ENCODE data around the gene GABRR3. TPM values are rescaled to one million over a fixed set of nuclear protein-coding genes. Genes with fewer than 3 reads are reported as not detected.
"Not testable (repeated sequence)": the region's sequence is repeated elsewhere in the genome, so short reads cannot be mapped to it uniquely, and the experiment has no call there.

GABRR3 gene
- total RNA-seq, 2 experiments from 2014 or later: not detected

DNA sequence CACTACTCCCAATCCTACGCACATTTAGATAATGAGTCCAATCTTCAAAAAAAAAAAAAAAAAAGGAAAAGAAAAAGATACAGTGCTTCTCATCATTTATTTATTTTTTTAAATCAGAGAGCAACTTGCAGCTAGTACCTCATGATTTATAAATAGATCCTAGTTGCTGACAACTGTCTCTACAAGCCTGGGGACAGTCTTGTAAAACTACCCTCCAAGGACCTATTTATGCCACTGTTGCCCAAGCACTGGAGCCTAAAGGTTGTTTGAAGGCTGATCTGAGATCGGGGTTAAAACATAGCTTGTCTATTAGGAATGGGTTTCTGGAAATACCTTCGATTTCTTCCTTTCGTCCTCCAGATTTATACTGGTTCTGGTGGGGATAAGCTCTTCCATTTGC lies 14.7 kb downstream of the GABRR3 start:
- Mint-ChIP-seq H3K4me1 (ENCODE audit: low read depth) (peaks cover 7% of the 10 kb centered on the region), H3K9me3 (ENCODE audit: insufficient read depth) (no peaks in the 10 kb centered on the region), H3K27ac (no peak overlapping the region), H3K4me3 (no peak overlapping the region), H3K27me3 (ENCODE audit: low read depth) (peaks cover 8% of the 10 kb centered on the region), H3K36me3 (ENCODE audit: low read depth) (no peaks in the 10 kb centered on the region)
- ChIA-PET POLR2A (interaction anchor here (1.1 kb wide), 1 partner anchor 198 kb away, joined by 3 read pairs; the partner anchor contains the start of gene CRYBG3), CTCF (interaction anchor here (0.9 to 5.3 kb wide), 9 partner anchors 8 to 228 kb away, joined by 3 to 61 read pairs (median 8); partner anchors contain the start of gene CRYBG3)
- ATAC-seq (no peak), DNase-seq (no peak)

DNA sequence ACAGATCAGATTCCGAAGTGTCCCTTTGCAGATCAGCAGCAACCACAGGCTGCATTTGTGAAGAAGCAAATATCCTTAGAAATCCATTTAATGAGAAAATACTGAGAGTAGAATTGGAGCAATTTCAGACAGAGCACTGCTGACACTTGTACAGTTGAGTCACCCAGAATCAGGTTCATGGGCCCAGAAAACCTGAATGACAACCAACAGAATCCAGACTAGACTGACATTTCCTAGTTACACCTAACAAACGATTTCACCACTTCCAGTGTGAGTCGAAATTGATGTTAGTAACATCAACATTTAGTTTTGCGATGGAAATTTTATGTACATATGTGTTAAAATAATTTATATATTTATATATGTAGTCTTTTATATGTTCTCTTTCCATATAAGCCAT lies 16.8 kb downstream of the GABRR3 start:
- POLR2A ChIA-PET: no interaction called here
- no peak overlapping the region for H3K4me3 Mint-ChIP-seq
- no peaks in the 10 kb centered on the region for H3K36me3 Mint-ChIP-seq (ENCODE audit: low read depth)
- DNase-seq (no peak), ATAC-seq (no peak)
- peaks cover 7% of the 10 kb centered on the region for H3K27me3 Mint-ChIP-seq (ENCODE audit: low read depth)
- peaks cover 6% of the 10 kb centered on the region for H3K4me1 Mint-ChIP-seq (ENCODE audit: low read depth)
- CTCF ChIA-PET: no interaction called here
- H3K27ac Mint-ChIP-seq: no peak overlapping the region
- no peaks in the 10 kb centered on the region for H3K9me3 Mint-ChIP-seq (ENCODE audit: insufficient read depth)

DNA sequence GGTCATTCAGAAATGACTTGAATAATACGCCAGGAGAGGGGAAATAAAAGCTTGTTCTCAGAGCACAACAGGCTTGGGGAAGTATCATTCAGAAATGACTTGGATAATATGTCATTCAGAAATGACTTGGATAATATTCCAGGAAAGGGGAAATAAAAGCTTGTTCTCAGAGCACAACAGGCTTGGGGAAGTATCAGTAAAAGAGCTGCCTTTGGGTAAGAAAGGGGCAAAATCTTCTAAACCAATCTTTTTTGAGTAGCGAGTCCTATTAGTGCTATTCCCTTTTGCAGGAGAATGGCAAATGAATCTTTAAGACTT lies 20.9 kb downstream of the GABRR3 start:
- Mint-ChIP-seq H3K4me3 (no peak overlapping the region), H3K27ac (no peak overlapping the region), H3K9me3 (ENCODE audit: insufficient read depth) (no peaks in the 10 kb centered on the region), H3K4me1 (ENCODE audit: low read depth) (no peaks in the 10 kb centered on the region), H3K27me3 (ENCODE audit: low read depth) (peaks cover 10% of the 10 kb centered on the region), H3K36me3 (ENCODE audit: low read depth) (no peaks in the 10 kb centered on the region)
- no peak for DNase-seq
- CTCF ChIA-PET: interaction anchor here (0.9 to 6.2 kb wide), 6 partner anchors 8 to 295 kb away, joined by 3 to 61 read pairs (median 5); no protein-coding TSS in a partner anchor
- POLR2A ChIA-PET: no interaction called here
- no peak for ATAC-seq

DNA sequence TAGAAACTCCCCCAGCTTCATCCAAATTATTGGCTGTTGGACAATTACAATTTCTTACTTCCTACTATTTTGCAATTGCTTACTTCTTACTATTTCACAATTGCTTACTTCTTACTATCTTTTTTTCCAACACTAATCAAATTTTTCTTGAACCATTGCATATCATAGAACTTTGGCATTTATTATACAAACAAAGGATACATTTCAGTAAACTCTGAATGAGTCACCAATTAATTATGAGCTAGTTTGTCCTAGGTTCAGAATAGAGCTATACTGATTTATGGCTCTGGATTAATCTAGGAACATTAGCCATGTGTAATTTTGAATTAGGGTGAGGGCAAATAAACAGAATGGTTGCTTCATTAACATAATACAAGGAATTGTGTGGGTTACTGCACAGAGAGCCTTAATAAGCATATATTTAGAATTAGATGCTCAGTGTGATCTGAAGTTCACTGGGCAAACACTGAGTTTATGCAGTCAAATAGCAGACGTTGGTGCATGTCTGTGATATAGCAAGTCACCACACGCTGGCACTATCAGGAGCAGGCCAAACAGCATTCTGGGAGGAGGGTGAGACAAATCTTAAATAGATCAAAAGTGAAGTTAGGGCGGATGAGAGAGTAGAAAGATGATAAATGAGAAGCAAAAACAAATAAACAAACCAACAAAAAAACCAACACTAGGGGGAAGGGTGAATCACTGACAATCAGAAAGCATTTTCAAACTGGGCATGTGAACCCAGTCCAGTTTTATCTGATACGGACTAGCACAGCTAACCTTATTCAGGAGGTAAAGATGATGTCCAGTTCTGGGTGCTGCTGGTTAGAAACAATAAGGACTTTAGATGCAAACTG lies 21.5 kb downstream of the GABRR3 start:
- ChIA-PET CTCF (interaction anchor here (0.9 to 6.2 kb wide), 7 partner anchors 9 to 294 kb away, joined by 3 to 61 read pairs (median 5); no protein-coding TSS in a partner anchor), POLR2A (no interaction called here)
- peaks cover 10% of the 10 kb centered on the region for H3K27me3 Mint-ChIP-seq (ENCODE audit: low read depth)
- no peak for ATAC-seq
- no peak for DNase-seq
- peaks cover 5% of the 10 kb centered on the region for H3K4me1 Mint-ChIP-seq (ENCODE audit: low read depth)
- H3K9me3 Mint-ChIP-seq (ENCODE audit: insufficient read depth): no peaks in the 10 kb centered on the region
- H3K36me3 Mint-ChIP-seq (ENCODE audit: low read depth): no peaks in the 10 kb centered on the region
- no peak overlapping the region for H3K4me3 Mint-ChIP-seq
- H3K27ac Mint-ChIP-seq: no peak overlapping the region

DNA sequence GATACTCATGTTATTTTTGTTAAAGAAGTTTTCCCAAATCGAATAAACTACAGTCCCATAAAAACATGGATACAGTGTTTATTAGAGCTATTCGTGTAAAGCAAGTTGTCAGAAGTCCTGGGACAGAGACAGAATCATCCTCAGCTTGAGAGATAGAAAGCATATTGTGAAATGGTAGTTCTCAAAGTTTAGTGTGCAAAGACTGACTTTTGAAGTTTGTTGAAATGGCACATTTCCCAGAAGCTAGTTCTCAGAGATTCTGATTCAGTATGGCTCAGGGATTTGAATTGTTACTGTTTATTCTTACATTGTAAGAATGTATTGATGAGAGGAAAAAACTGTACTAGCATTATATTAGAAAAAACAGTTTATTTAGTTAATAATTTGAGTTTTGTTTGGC lies 22.1 kb downstream of the GABRR3 start:
- no peak overlapping the region for H3K27ac Mint-ChIP-seq
- POLR2A ChIA-PET: no interaction called here
- no peaks in the 10 kb centered on the region for H3K9me3 Mint-ChIP-seq (ENCODE audit: insufficient read depth)
- DNase-seq: no peak
- H3K36me3 Mint-ChIP-seq (ENCODE audit: low read depth): no peaks in the 10 kb centered on the region
- CTCF ChIA-PET: interaction anchor here (1.4 to 6.2 kb wide), 3 partner anchors 10 to 225 kb away, joined by 3 to 61 read pairs (median 8); no protein-coding TSS in a partner anchor
- H3K4me3 Mint-ChIP-seq: no peak overlapping the region
- ATAC-seq: no peak
- peaks cover 7% of the 10 kb centered on the region for H3K4me1 Mint-ChIP-seq (ENCODE audit: low read depth)
- peaks cover 10% of the 10 kb centered on the region for H3K27me3 Mint-ChIP-seq (ENCODE audit: low read depth)

DNA sequence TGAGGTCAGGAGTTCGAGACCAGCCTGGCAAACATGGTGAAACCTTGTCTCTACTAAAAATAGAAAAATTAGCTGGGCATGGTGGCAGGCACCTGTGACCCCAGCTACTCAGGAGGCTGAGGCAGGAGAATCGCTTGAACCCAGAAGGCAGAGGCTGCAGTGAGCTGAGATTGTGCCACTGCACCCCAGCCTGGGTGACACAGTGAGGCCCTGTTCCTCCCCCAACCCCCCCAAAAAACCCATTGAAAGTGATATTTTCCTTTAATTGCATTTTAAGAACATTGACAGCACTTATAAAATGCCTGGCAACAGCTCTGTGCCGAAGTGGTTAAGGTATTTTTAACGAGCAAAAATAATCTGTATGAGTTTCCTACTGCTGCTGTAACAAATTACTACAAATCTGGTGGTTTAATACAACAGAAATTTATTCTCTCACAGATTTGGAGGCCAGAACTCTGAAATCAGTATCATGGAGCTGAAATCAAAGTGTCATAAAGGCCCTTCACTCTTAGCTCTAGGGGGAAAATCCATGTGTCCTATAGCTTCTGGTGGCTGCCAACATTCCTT lies 24.1 kb downstream of the GABRR3 start:
- H3K36me3 Mint-ChIP-seq (ENCODE audit: low read depth); POLR2A ChIA-PET; DNase-seq; H3K4me3 Mint-ChIP-seq; H3K27ac Mint-ChIP-seq; ATAC-seq; H3K9me3 Mint-ChIP-seq (ENCODE audit: insufficient read depth): not testable (repeated sequence)
- Mint-ChIP-seq H3K4me1 (ENCODE audit: low read depth) (peaks cover 13% of the 10 kb centered on the region), H3K27me3 (ENCODE audit: low read depth) (peaks cover 14% of the 10 kb centered on the region)
- CTCF ChIA-PET: interaction anchor here (1.2 to 6.2 kb wide), 4 partner anchors 12 to 318 kb away, joined by 3 to 61 read pairs (median 4); partner anchors contain the start of gene CRYBG3

DNA sequence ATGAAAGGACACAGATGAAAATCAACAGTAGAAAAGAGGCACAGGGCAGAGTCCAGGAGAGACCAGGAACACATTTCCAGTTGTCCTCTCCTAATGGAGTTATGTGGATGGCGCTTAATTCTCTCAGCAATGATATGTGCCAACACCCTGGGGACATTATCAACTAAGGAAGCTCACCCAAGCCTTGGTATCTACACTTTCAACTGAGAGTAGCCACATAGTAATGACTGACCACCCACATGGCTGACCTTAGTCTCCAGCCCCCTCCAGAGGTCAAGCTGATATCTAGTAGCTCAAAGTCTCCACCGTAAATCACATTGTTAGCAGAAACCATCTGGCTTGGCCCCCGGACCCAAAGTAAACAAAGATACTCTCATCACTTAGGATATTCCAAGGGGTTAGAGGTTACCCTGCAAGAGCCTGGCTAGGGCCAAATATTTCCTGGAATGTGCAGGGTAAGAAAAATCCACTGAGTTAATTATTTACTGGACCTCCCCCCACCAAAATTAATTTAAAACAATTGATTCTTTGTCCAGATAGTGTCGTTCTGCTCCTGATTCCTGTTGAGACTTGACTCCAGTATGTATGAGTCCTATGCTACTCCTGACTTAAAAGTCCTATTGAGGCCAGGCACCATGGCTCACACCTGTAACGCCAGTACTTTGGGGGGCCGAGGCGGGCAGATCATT lies 24.8 kb downstream of the GABRR3 start:
- Mint-ChIP-seq H3K36me3 (ENCODE audit: low read depth) (no peaks in the 10 kb centered on the region), H3K9me3 (ENCODE audit: insufficient read depth) (no peaks in the 10 kb centered on the region), H3K4me3 (no peak overlapping the region), H3K27me3 (ENCODE audit: low read depth) (peaks cover 14% of the 10 kb centered on the region), H3K27ac (no peak overlapping the region), H3K4me1 (ENCODE audit: low read depth) (peaks cover 13% of the 10 kb centered on the region)
- ChIA-PET CTCF (interaction anchor here (1.2 to 6.2 kb wide), 4 partner anchors 12 to 318 kb away, joined by 3 to 61 read pairs (median 4); partner anchors contain the start of gene CRYBG3), POLR2A (no interaction called here)
- no peak for DNase-seq
- ATAC-seq: no peak

DNA sequence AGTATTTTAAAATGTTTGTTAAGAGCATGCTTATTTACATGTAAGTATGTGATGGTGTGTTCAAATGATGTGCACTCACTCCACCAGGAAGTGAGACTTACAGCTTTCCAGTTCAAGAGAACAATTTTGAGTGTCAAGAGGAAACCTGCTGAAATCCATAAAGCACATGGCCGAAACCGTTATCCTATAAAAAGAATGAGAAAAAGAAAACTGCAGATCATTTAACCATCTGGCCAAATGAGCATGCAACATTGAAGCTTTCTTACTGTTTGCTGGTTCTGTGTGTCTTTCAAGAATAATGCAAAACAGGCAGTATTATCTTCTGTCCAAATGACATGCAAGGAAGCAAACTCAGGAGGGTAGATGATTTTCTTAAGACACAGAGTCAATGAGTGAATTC lies 26.3 kb downstream of the GABRR3 start:
- ATAC-seq (no peak), DNase-seq (no peak)
- no peak overlapping the region for H3K4me3 Mint-ChIP-seq
- CTCF ChIA-PET: interaction anchor here (0.9 to 3.3 kb wide), 4 partner anchors 14 to 195 kb away, joined by 3 to 25 read pairs (median 3); no protein-coding TSS in a partner anchor
- H3K4me1 Mint-ChIP-seq (ENCODE audit: low read depth): peaks cover 16% of the 10 kb centered on the region
- H3K36me3 Mint-ChIP-seq (ENCODE audit: low read depth): no peaks in the 10 kb centered on the region
- no peak overlapping the region for H3K27ac Mint-ChIP-seq
- POLR2A ChIA-PET: no interaction called here
- H3K27me3 Mint-ChIP-seq (ENCODE audit: low read depth): peaks cover 13% of the 10 kb centered on the region
- no peaks in the 10 kb centered on the region for H3K9me3 Mint-ChIP-seq (ENCODE audit: insufficient read depth)

DNA sequence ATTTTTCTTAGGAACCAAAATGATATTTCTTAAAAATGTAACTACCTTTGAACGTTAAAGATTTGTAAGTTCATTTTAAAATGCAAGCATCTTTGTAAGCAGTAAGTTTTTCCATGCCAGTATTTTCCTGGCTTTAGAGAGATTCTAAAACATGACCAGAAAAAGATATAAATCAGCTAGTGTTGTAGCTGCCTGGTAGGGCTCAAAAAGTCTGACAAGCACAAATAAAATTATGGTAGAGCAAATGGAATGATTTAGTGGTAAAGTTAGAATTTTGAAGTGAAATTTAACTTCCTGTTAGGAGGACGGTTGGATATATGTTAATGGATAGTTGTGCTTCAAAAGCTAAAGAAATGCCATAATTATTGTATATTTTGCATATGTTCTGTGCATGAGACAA lies 29.7 kb downstream of the GABRR3 start:
- no peaks in the 10 kb centered on the region for H3K9me3 Mint-ChIP-seq (ENCODE audit: insufficient read depth)
- H3K36me3 Mint-ChIP-seq (ENCODE audit: low read depth): peaks cover 3% of the 10 kb centered on the region
- DNase-seq: no peak
- H3K27me3 Mint-ChIP-seq (ENCODE audit: low read depth): peaks cover 6% of the 10 kb centered on the region
- peaks cover 23% of the 10 kb centered on the region for H3K4me1 Mint-ChIP-seq (ENCODE audit: low read depth)
- no peak for ATAC-seq
- H3K4me3 Mint-ChIP-seq: no peak overlapping the region
- ChIA-PET CTCF (interaction anchor here (1.4 kb wide), 1 partner anchor 11 kb away, joined by 4 read pairs; no protein-coding TSS in a partner anchor), POLR2A (no interaction called here)
- no peak overlapping the region for H3K27ac Mint-ChIP-seq

DNA sequence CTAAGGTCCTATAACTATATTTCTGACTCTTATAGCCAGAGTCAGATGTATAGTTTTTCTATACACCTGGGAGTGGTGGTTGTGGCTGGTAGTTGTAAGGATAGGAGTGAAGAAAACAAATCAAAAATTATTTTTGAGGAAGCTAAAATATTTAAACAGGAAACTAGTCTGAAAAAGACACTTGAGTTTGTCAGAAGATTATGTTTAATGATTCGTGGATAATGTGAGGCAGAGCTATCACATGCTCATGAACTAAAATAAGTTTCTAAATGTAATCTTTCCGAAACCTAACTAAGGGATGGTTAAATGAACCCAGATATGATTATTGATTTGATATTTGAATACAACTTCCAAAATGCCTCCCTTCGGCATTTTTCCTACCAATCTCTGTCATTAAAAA lies 30.4 kb downstream of the GABRR3 start:
- no peak for DNase-seq
- Mint-ChIP-seq H3K27ac (no peak overlapping the region), H3K9me3 (ENCODE audit: insufficient read depth) (no peaks in the 10 kb centered on the region), H3K27me3 (ENCODE audit: low read depth) (peaks cover 7% of the 10 kb centered on the region), H3K4me3 (no peak overlapping the region), H3K4me1 (ENCODE audit: low read depth) (peaks cover 23% of the 10 kb centered on the region), H3K36me3 (ENCODE audit: low read depth) (peaks cover 3% of the 10 kb centered on the region)
- no peak for ATAC-seq
- POLR2A ChIA-PET: no interaction called here
- CTCF ChIA-PET: interaction anchor here (0.8 to 1.0 kb wide), 2 partner anchors 18 to 35 kb away, joined by 3 read pairs; no protein-coding TSS in a partner anchor

DNA sequence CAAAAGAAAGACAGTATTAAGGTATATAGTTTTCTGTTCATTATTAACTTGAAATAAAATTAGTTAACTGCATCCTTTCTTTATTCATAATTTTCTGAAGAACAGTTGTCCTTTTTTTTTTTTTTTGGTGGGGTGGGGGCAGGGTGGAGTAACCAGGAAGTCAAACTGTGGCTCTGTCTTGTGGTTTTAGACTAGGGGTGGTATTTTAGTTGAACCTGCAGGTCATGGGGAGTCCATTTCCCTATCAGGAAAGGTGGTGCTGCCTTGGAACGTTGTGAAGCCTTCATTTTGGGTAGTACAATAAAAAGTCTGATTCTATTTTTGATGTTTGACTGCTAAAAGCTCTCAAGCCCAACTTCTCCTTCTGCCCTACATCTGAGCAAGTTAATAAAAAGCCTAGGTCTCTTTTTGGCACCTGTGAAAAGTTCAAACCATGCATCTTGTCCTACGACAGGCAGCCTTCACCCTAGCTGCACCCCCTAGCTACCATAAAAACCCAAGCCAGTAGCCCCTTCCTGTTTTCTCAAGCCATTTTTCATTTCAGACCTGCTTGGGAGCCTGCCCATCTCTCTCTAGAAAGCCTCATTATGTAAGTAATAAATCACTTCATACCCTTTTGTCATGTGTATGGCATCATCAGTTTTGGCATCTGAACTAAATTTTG lies 31.7 kb downstream of the GABRR3 start:
- H3K4me3 Mint-ChIP-seq: peak overlapping the region; percentile 2
- H3K9me3 Mint-ChIP-seq (ENCODE audit: insufficient read depth): no peaks in the 10 kb centered on the region
- peak overlapping the region; percentile 62 for H3K27ac Mint-ChIP-seq
- POLR2A ChIA-PET: no interaction called here
- CTCF ChIA-PET: interaction anchor here (0.5 to 3.3 kb wide), 4 partner anchors 11 to 210 kb away, joined by 4 to 14 read pairs (median 5); no protein-coding TSS in a partner anchor
- ATAC-seq: no peak
- peaks cover 9% of the 10 kb centered on the region for H3K27me3 Mint-ChIP-seq (ENCODE audit: low read depth)
- peaks cover 16% of the 10 kb centered on the region for H3K4me1 Mint-ChIP-seq (ENCODE audit: low read depth)
- DNase-seq: no peak
- H3K36me3 Mint-ChIP-seq (ENCODE audit: low read depth): peaks cover 3% of the 10 kb centered on the region
